SIG-M5 (cell line): ENCODE data around the gene PRG2.
"Not testable (repeated sequence)": the region's sequence is repeated elsewhere in the genome, so short reads cannot be mapped to it uniquely, and the experiment has no call there.

Source experiments
- DNase-seq: peaks from one replicate; lab custom pipeline; 2025; lab: John Stamatoyannopoulos, UW

The PRG2 gene

GRCh38 chr11:57419146-57419545 is 28.7 kb upstream of the PRG2 start:
- no peak for DNase-seq

DNA sequence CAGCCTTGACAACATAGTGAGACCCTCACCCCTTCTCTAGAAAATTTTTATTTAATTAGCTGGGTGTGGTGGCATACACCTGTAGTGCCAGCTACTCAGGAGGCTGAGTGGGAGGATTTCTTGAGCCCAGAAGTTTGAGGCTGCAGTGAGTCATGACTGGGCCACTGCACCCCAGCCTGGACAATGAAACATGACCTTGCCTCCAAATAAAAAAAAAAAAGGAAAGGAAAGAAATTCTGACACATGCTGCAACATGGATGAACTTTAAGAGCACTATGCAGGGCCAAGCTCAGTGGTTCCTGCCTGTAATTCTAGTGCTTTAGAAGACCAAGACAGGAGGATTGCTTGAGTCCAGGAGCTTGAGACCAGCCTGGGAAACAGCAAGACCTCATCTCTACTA is 27.7 kb upstream of the PRG2 start:
- no peak for DNase-seq

DNA sequence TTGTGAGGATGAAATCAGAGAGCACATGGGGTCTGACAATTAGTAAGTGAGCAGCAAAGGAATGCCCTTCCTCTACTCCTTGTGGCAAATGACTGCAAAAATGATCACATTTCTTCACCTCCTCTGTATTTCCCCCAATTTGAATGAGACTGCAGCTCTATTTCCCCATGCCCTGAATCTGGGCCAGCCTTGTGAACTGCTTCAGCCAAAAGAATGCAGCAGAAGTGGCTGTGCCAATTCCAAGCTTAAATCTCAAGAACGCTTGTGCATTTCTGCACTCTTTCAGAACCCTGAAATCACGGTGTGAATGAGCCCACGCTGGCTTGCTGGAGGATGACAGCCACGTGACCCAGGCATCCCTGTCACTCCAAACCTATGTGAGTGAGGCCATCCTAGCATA is 26.6 kb upstream of the PRG2 start:
- no peak for DNase-seq

GRCh38 chr11:57416436-57416835 is 26.0 kb upstream of the PRG2 start:
- no peak for DNase-seq

DNA sequence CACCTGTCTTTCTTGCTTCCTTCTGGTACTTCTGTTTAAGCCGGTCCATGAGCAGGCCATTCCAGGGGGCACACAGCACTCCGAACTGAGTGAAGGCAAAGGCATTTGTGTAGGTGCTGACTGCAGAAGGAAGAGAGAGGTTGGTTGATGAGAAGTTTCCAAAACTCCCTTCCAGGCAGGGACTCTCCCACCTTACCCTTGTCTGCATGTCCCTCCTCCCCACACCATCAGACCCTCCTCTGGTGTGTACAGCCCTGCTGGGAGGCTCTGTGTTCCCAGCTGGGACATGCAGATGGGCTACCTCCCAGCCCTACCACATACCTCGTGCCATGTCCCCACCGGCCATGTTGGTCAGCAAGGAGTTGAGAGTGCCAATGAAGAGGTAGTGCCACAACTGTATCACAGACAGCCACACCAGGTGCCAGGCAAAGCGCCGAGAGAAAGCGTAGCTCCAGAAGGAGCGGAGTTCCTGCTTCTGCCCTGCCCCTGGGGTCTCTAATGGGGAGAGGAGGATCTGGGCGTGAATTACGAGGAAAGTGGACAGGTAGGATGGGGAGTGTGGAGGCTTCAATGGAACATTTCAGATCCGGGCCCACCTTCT is 24.3 kb upstream of the PRG2 start:
- DNase-seq, result no peak

GRCh38 chr11:57413681-57414080 is 23.2 kb upstream of the PRG2 start:
- no peak for DNase-seq

DNA sequence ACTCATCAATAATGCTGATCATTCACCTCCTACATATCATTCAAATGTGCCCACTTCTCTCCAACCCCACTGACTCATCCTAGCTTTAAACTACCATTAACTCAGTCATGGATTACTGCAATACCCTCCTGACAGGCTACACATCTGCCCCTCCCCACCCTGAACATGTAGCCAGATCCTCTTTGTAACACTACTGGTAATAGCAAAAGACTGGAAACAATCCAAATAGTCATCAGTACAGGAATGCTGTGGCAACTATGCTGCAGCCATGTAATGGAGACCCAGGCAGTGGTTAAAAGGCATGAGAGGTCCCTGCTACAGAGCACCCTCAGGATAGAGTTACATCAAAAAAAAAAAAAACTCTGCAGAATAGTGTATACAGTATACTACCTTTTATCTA is 19.8 kb upstream of the PRG2 start:
- no peak for DNase-seq

DNA sequence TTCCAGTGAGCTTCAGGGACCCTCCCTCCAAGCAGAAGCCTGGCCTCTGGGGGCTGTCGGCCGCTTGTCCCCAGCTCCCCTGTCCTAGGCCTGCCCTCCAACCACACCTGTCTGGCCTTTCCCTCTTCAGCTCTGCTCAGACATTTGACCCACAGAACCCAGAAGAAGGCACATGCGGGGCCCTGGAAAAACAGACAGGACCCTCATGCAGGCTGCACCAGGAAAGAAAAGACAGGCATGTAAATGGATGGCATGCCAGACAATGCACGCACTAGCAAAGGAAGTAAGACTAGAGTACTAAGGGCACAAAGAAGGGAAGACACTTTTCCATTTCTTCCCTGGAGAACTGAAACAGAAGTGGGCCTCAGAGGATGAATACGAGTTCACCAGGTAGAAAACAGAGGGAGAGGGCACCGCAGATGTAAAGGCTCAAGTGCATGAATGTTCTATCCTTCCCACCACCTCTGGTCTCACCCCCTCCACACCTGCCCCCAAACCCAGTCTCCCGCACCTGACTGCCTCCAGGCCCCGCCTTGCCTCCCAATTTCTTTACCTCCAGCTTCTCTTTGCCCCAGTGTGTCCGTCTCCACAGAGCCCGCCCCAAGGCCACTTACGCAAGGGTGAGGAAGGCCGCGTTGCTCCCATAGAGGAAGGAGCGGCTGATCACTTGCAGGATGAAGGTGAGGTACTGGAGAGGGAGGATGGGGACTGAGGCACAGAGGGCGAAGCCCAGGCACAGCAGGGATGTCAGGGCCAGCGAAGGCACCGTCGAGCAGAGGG is 19.1 kb upstream of the PRG2 start:
- DNase-seq, result no peak

DNA sequence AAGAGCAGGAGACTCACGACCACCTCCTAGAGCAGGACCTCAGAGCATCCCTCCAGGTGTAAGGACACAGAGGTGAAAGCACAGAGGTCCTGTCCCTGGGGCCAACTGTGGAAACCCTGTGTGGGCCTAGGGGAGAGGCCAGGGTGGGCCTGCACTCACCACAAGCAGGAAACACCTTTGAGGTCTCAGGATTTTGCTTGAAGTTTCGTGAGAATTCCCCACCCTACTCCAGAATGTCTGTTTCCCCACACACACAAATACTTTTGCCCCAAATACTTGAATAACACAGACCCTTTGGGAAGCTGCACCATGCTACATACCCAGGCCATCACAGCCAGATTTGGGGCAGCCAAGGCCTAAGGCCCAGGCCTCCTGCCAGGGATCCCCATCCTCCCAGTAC is 18.3 kb upstream of the PRG2 start:
- no peak for DNase-seq

DNA sequence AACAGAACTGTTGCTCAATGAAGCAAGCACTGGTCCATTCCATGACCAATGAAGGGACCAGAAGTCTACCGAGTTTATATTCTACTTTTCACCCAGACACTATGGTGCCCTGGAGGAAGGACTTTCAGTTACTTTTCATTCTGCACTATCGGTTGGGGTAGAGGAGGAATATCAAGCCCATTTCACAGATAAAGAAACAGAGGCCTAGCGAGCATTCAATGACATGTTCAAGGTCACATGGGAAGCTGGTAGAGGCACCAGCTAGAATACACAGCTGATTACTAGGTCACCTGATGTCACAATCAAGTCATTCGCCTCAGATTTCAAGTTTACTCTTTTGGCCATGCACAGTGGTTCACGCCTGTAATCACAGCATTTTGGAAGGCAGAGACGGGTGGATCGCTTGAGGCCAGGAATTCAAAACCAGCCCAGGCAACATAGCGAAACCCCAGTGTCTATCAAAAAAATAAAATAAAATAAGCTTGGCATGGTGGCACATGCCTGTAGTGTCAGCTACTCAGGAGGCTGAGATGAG is 17.6 kb upstream of the PRG2 start:
- no peak for DNase-seq

DNA sequence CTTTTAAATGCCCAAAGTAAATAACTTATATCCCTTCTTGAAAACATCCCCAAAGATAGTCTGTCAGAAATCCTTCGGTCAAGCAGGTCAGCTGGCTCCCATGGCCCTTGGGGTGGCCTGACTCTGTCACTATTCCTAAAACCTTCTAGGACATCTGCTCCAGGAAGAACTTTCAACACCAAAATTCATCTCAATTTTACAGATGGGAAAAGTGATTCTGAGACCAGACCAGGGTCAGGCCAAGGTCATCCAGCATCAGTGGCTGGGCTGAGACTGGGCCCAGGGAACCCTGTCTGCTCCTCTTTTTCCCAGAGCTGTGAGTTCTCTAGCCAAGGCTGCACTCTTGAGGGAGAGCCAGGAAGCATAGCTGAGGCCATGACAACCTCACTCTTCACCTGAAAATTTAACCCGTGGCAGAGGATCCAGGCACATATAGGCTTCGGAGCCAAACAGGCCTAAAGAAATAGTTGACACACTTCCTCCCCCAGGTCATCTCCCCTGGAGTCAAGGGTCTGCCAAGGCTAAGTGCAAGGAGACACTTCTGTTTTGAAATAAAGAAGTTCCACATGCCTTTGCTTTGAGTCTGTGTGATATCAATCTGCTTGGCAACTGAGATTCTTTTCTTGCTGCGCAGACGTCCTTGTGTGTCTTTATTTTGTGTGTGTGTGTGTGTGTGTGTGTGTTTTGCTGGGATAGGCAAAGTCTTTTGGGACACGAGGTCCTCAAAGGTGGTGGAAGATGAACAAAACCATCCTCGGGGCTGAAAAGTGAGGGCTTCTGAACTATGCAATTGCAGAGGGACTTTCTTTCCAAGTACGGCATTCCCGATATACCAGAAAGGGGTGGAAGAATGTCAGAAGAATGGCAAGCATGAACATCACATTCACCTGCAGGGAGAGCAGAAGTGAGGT is 16.8 kb upstream of the PRG2 start:
- no peak for DNase-seq

DNA sequence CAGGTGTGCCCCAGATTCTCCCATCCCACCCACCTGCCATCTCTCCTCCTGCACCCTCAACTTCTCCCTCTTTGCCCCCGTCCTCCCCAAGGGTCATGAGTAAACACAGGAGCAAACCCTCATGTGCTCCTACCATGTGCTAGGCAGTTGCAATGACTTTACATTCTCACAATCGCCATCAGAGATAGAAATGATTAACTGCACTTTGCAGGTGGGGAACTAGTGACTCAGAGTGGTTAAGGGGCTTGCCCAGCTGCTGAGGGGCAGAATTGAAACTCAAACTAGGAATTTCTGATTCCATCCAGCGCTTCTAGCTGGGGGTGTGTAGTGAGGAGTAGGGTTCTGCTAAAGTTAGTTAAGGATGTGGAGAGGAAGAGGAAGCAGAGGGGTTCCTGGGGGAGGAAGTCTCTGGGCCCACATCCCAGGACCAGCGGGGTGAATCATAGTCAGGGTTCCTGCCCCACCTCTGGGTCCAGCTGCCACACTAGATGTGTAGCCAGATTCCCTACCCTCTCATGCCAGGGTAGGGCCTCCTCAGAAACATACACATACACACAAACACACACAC is 16.0 kb upstream of the PRG2 start:
- no peak for DNase-seq

DNA sequence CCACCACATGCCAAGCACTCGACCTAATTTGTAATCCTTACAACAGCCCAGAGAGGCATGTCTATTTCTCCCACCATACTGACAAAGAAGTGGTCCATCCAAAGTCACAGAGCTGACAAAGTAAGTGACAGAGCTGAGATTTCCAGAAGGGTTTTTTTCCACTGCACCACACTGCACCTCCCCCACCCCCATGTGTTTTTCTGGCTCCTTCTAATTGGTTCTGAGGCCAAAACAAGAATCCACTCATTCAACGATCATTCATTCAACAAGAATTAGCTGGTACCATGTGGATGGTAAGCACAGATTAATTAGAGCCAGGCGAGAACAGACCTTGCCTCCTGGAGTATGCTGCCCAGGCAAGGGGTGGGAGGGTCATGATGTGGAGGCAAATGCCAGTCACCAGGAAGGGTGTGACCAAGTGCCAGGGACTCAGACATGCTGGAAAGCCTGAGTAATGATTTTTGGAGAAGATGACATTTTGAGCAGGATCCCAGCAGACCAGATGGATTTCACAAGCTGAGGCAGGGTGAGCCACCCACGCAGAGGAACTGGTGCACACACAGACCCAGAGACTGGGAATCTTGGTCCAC is 14.9 kb upstream of the PRG2 start:
- no peak for DNase-seq

GRCh38 chr11:57403802-57404147 is 13.3 kb upstream of the PRG2 start:
- DNase-seq, result no peak

- DNase-seq, result not testable (repeated sequence)
These were observed 12.8 kb upstream of the PRG2 start for GRCh38 chr11:57403003-57403801.

DNA sequence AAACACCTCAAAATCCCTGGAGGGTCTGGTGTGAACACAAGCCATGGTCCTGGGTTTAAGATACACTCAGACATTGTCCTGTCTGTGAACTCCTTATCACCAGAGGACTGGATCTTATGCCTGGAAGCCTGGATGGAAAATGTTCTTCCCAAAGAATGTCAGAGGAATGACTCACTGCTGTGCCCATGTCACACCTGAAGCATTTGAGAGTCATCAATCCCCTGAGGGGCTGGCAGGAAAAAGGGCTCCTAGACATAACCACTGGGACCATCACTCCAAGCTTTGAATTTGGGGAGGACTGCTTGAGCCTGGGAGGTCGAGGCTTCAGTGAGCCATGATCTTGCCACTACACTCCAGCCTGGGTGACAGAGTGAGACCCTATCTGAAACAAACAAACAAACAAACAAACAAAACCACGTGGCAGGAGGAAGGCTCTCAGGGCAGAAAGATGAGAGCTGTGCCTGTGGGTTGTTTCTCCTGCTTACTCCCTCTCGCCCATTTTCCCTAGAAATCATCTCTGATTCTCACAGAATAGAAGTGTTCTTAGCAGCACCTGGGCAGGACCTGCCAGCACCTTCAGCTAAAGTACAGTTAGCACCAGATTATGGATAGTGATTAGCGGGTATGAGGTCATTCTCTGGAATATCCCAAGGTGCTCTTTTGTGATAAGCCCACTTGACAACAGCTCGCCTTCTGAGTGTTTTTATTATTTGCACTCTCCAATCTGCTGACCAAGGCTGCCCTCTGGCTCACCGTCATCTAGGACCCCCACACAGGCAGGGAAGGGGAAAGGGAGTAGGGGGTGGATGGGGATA is 11.9 kb upstream of the PRG2 start:
- DNase-seq, result no peak

DNA sequence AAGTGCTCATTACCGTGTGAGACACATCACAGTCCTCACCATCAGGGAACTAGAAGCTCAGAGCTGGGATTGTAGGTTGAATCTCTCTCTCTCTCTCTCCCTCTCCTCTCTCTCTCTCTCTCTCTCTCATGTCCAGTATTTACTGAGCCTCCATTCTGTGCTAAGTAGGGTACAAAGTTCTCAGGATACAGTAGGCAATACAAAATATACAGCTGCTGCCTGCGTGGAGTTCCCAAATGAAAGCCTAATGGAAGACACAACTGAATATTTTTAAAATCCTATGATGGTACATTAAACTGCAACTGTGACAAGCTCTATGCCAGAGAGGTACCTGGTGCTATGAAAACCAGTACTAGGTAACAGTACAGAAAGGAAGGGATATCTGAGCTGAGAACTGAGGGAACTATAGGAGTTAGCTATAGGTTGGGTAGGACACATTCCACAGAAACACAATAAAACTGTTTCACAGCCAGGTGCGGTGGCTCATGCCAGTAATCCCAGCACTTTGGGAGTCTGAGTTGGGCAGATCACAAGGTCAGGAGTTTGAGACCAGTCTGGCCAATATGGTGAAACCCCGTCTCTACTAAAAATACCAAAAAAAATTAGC is 9.6 kb upstream of the PRG2 start:
- no peak for DNase-seq

- no peak for DNase-seq
These were observed 8.8 kb upstream of the PRG2 start for GRCh38 chr11:57399221-57399620.

DNA sequence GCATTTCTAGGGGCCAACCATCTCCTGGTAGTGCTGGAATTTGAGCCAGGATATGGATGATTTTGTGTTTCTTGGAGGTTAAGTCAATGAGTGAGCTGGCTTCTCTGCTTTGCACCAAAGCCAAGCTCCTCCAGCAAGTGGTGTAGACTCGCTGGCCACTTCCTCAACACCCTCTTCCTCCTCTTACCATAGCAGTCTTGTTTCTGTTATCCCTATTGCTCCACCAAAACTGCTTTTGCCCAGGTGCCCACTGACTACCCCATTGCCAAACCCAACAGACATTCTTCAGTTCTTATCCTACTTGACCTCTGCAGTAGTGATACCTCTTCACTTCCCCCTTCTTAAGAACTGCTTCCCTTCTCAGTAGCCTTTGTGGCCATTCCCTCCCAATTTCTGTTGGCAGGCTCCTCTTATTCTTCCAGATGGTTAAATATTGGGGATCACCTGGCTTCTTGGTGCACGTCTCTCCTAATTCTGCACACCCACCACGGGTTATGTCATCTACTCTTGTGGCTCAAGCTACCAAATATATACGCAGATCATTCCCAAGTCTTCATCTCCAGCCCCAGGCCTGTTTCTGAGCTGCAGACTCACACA is 7.0 kb upstream of the PRG2 start:
- no peak for DNase-seq
